Stomach (tissue), 4 donors: Measurements from ENCODE around the gene IZUMO1.

ENCODE experiments used
- CTCF ChIP-seq, 7 experiments: fragments of 450-650 bp in 4 of 7; fragments of 200-600 bp in 3 of 7; sonication (generic) in 3 of 7; IDR thresholded peaks; one replicate each; pipeline ENCODE4 v1.5.1; 2016 to 2019; ENCODE audit warnings: antibody characterized with exemption in 7 of 7, control low read depth in 2 of 7, mild to moderate bottlenecking in 1 of 7
- EP300 ChIP-seq: sonication (generic); formaldehyde crosslinking; IDR thresholded peaks from one replicate; pipeline ENCODE4 v1.6.1; 2017; ENCODE audit warnings: antibody characterized with exemption
- POLR2A ChIP-seq, 4 donors: fragments of 450-650 bp; IDR thresholded peaks; one replicate each; pipeline ENCODE4 v1.6.1; 2016; ENCODE audit warnings: antibody characterized with exemption in 4 of 4, control low read depth in 2 of 4, mild to moderate bottlenecking in 1 of 4, moderate library complexity in 1 of 4

GRCh38 chr19:48695743-48696352 is 50.9 kb downstream of the IZUMO1 start, which contains the start of gene FUT2:
- no peak for TF ChIP-seq CTCF (IDR thresholded peaks at IDR 0.05)
- peak in 2 of 4 donors; percentile 59 to 93 for TF ChIP-seq POLR2A (IDR thresholded peaks at IDR 0.05)
- TF ChIP-seq EP300: no peak
